HG03520 (cell line): ENCODE data around the gene ADPRHL1.

Experiments used
- ATAC-seq: cut with Tn5 transposase; IDR thresholded peaks from one replicate; pipeline ENCODE4 v1.9.1; 2021; ENCODE audit warnings: mild to moderate bottlenecking, moderate library complexity; ENCODE audit not compliant: unreplicated experiment

Gene ADPRHL1

DNA sequence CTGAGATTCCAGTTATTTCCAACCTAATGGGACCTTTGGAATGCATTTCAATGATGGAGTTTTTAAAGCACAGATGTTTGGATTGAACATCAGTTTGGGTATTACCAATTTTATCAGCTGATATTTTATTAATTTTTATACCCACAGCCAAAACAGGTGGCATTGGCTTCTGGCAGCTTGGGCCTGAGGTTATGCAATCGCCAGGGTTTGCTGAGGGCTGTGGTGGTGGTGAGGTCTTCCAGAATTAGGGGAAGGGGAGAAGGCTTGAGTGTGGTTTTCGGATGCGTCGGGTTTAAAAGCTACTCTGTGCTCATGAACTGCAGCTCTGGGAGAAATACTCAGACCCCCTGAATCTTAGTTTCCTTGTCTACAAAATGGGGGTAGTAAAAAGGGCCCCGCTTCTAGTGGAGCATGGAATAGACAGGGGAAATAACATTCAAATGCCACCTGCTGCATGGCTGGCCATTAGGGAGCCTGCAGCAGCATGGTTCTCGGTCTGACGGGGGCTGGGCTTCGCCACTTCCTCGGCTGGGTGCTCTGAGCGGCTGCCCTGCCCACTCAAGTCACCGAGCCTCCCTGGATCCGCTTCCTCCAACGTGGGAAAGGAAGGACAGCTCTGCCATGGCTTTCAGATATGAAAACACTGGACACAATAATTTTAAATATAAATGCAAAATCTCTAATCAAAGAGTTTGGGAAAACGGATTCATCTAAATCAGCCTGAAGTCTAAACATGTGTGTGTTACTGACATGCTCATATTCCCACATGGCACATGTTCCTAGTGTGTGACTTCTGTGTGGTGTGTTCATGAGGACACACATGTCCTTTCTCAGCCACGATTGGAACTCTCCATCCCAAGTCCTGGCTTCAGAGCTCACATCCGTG, 35.2 kb downstream of the ADPRHL1 start:
- ATAC-seq, result no peak

DNA sequence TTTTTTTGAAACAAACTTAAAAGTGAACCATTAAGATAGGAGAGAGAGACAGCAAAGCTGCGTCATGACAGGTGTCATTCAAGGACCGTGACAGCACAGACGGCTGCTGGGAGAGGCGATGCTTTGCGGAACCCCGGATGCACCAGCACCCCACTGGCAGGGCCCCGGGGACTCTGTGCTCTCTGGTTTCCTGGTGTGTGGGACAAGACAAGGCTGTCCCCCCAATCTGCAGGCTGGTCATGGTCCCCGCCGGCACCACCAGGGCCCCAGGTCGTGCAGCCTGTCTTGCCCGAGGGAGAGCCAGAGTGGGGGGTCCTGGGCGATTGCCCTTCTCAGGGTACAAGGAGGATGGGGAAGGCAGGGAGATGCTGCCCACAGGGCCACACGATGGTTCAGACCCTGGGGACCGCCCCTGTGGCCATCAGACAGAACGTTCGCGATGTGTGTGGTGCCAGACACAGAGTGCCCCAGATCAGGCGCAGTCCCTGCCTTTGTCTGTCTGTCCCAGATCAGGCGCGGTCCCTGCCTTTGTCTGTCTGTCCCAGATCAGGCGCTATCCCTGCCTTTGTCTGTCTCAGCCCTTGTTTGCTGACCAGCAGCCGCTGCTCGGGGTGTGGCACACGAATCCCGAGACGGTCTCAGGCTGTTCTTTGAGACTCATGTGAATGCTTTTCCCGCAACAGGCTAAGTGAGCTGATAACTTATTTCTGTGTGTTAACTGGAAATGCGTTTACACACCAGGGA, 36.1 kb downstream of the ADPRHL1 start:
- ATAC-seq, result no peak

DNA sequence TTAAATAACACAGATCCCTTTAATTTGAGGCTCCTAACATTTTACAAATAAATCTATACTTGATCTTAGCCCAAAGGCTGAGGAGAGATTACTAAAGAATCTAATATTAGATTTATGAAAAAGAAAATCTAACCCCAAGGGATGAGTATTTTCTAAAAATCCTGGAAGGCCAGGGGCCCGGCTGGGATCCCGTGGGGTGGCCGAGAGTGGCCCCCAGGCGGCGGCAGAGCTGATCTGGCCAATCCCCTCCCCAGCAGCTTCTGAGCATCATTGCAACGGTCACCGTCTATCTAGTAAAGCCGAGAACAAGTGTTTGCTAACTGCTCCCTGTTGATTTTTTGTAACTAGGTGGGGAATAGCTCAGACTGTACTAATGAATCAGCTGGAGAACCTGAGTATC, 37.5 kb downstream of the ADPRHL1 start:
- ATAC-seq, result no peak

DNA sequence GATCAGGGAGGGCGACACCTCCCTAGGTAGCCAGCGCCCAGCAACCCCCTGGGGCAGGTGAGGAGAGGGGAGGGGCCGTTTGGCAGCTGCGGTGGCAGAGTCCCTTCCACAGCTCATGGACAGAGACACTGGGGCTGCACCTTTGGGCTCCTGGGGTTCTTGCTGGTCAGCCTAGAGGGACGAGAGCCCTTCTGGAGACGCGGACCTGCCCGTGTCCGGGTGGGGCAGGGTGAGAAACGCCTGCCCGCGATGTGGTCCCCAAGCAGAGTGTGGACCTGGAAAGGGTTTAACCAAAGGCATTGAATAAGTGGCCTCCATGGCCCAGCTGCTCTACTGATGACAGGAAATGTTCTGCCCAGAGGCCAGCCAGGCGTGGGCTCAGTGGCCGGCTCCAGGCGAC, 38.3 kb downstream of the ADPRHL1 start:
- no peak for ATAC-seq

DNA sequence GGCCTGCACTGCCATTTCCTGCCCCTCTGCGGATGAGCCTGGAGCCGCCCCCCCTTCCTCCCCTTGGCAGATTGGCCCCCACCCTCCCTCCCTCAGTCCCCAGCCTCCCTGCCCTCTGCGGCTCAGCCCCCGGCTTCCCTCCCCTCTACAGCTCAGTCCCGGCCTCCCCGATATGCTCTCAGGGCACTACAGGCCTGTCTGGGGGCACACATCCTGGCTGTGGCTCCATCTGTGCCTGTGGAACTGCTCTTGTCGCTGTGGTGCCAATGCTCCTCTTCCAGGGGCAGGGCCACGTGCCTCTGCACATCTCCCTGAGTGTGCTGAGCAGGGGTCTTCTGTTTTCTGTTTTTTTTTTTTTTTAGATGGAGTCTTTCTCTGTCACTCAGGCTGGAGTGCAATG, 39.0 kb downstream of the ADPRHL1 start:
- no peak for ATAC-seq

DNA sequence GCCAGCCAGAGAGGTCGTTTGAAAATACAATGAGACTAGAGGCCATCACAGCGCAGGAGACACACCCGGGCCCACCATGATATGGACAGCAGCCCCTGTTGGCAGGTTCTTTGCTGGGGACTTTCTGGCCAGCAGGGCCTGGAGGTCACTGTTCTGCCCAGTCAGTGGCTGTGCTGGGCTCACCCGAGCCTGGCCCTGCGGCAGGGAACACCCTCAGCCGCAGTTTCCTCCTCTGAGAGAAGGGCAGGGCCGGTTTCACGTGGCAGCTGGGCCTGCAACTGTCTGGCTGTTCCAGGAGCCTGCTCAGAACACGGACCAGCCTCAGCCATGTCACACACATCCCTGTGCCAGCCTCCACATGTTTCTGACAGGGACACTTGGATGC, 39.4 kb downstream of the ADPRHL1 start:
- ATAC-seq, result no peak

DNA sequence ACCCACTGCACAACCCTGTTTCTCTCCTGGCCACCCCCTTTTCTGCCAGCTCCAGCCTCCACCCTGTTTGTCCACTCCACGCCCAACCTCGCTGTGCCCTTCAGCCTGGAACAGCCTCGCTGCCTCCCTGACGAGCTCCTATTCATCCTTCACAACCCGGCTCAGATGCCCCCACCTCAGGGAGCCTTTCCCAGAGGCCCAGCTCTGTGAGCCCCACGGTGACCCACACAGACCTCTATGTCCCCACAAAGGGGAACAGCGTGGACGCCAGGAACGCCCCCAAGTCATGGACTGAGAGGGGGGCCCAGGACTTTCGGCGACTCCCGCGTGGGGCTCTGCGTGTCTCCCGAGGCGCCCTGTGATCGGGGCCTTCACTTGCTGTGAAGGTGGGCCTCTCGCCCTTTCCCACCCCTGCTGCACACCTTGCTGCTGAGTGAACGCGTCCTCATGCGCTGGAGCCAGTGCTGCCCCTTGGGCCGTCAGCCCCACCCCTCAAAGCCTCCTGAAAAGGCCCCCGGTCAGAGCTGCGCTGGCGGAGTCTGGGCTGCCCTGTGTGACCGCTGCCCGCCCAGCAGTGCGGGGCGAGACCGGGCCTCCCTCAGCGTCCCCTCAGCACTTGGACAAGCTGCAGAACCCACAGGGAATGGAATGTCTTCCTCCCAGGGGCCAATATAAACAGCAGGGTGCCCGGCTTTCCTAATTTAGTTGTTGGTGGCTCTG, 40.0 kb downstream of the ADPRHL1 start:
- ATAC-seq, result no peak

DNA sequence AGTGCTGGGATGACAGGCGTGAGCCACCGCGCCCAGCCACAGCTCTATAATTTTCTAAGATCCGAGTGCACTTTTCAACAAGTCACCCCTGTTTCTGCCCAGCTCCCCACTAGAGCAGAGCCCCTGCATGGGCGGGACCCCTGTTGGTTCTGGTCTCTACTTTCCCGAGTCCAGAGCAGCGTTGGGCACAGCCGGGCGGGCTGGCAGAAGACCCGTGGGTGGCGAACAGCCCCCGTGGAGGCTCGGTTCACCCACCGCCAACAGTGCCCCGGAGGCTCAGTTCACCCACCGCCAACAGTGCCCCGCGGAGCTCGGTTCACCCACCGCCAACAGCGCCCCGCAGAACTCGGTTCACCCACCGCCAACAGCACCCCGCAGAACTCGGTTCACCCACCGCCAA, 40.8 kb downstream of the ADPRHL1 start:
- no peak for ATAC-seq

DNA sequence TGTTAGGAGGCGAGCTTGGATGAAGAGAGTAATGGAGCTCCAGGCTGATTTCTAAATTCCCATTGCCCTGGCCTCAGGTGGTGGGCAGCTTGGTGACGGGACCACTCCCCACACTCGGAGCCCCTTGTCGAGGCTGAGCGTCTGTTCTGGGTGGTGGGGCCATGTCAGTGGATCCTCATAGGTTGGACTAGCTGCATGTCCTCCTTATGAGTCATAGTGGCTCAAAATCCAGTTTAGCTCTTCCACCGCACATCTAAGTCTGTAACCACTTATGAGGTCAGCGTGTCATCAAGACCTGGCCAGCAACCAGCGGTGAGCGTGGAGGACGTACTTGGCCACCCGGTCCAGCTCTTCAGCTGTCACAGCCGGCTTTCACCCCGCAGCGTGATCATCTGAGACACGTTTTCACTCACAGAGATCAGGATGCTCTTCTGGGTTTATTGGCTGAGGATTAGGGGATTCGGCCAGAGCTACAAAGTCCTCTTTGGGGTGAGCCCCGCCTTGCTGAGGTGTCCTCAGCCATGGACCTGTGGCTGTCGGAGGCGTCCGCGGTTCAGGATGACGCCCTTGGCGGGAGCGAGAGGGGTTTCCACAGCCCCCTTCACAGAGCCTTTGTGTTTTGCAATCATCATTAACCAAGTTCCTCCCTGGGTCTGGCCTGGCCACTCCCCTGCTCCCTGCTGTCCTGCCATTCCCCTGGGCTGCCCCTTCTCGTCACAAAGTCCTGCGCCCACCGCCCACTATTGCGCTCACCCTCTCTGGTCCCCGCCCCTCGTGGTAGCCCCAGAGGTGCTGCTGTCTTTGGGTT, 41.9 kb downstream of the ADPRHL1 start:
- no peak for ATAC-seq

DNA sequence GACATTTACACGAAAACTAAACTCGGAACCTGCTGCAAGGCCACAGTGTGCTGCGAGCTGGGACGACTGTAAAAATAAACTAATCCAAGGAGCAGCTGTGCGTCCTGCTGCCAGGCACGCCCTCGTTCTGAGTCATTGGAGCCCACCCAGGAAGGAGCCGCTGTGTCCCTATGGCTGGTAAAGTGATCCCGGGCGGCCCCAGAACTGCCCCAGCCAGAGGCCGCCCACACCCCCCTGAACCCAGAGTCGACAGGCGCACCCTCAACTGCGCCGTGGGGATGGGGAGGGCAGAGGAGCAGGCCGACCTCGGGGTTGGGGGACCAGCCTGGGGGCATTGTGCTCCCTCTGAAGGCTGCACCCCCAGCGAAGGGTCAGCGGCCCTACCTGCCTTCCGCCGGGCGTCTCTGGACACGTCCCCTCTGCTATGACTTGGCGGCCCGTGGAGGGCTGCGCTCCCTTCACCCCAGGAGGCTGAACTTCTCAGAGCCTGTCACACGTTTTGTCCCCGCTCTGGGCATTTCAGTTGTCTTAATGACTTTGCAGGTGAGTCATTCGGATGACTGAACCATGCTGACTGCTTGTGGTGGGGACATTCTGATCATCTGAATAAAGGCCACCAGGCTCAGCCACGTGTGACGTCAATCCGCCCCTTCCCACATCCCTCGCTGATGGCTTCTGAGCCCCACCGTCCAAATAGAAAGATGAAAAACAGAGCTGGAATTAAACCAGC, 42.7 kb downstream of the ADPRHL1 start:
- ATAC-seq, result no peak

DNA sequence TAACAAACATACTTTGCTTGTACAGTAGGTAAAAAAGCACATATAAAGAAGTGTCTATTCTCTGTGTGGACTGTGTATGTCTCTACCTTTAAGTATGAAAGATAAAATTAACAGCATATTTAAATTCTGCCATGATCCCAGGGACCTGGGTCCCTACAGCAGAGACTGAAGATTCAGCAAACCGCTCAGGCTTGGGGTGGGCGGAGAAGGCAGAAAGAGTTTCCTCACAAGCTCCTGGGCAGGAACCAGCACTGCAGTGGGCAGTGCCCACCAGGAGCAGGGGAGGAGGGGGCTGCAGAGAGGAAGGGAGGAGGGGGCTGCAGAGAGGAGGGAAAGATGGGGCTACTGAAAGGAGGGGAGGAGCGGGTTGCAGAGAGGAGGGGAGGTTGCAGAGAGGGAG, 44.7 kb downstream of the ADPRHL1 start:
- no peak for ATAC-seq

DNA sequence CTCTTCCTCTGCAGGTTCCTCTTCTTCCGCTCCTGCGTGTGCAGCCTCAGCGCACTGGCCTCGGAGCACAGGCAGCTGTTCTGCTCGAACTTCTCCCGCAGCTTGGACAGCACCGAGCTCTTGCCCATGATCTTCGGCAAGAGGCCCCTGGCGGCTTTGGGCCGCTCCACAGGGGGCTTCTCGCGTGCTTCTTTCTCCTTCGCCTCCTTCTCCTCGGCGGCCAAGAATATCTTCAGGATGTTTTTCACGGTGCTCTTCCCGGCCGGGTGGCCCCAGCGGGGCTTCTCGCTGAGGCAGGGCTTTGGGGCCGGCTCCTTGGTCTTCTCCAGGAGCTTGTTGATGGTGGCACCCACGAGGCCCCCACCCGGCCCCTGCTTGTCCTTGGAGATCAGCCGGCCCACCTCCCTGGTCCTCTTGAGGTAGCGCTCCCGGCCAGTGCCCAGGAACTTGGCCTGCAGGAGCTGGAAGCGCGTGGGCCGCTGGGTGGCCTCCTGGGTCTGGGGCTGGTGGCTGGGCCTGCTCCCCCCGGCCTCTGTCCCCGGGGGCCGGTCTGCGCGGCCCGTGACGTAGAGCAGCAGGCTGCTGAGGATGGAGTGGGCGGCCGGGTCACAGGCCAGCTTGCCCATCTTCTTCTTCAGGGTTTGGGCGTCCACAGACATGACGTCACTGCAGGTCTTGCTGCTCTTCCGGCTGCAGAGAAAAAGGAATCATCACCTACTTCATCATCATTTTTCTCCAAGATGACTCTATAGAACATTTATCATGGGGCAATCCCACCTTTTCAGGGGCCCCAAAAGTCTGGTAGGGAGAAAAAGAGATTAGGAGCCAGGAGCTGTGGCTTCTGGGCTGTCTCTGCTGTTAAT, 45.5 kb downstream of the ADPRHL1 start:
- ATAC-seq, result no peak

DNA sequence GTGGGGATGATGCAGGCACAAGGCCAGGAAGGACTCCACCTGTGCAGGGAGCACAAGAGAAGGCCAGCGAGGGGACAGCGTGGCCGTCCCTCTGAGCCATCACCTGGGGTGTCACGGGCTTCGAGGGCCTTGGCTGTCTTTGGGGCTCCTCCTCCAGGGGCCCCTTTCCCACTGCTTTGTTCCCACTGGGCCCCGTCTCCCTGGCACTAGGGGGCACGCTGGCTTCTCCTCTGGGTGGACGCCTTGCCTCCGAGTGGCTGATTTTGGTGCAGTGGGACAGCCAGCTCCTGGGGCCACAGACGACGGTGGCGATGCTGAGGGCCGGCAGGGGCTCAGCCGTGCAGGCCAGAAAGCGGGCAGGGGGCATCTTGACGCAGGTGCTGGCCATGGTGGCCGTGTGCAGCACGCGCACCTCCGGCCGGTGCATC, 46.2 kb downstream of the ADPRHL1 start:
- ATAC-seq, result no peak

DNA sequence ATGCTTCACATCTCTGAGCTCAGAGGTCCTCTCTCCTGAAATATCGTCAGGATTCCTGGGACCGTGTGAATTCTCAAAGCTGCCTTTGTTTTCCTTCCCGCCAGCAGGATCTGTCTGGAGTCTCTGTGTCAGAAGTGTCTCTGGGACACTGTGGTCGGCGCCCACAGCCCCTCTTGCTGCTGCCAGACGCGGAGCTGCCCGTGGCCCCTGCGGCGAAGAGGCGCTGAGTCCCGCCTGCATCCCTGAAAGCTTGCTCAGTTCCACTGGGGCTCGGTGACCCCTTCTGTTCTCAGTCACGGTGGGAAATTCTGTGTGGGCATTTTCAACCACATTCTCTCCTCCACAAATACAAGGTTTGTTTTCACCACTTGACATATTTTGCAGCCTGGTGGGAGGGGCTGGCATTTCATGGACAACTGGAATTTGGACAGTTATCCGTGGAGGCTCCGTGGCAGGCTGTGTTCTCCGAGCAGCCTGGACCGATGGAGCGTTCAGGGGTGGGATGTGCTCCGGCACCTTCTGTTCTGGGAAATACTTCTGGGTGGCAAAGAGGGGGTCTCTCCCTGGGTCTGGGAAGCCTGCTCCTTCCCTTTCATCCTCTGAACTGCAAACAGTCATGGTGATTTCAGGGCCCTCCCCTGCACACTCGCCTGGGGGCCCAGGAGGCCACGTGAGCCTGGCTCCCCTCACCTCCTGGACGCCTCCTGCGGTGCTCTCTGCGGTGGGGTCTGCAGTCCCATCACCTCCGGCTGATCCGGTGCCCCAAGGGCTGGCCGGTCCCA, 46.8 kb downstream of the ADPRHL1 start:
- ATAC-seq, result no peak

DNA sequence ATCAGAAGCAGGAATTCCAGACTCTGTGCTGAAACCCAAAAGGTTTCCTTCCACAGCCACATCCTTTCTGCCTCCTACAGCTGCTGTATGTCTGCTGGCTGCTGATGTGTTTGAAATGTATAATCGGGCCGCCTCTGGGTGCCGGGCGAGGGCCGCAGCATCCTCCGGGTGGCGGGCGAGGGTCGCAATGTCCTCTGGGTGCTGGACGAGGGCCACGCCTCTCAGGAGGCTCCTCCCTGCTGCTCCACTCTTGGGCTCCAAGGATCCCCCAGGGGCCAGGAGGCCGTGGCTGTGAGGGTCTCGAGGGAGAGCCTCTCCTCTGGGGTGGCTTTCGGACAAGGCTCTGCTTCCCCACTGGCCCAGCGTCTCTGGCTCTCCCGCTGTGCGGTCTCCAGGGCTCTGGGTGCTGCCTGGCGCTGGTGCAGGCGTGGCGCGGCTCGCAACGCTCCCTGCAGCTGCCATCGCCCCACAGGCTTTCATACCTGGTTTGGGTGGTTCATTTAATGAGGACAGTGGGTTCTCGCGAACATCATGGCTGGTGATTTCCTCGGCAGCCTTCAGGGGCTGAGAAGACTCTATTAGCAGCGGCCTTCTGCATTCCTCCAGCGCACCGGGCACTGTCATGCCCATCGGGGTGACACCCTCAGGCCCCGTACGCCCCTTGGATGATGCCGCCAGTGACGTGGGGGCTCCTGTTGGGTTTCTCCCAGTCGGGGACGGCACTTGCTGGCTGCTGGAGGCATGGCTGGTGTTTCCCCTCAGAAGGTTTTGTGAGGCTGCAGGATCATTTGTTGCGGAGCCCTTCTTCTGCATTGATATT, 47.6 kb downstream of the ADPRHL1 start:
- ATAC-seq, result no peak

DNA sequence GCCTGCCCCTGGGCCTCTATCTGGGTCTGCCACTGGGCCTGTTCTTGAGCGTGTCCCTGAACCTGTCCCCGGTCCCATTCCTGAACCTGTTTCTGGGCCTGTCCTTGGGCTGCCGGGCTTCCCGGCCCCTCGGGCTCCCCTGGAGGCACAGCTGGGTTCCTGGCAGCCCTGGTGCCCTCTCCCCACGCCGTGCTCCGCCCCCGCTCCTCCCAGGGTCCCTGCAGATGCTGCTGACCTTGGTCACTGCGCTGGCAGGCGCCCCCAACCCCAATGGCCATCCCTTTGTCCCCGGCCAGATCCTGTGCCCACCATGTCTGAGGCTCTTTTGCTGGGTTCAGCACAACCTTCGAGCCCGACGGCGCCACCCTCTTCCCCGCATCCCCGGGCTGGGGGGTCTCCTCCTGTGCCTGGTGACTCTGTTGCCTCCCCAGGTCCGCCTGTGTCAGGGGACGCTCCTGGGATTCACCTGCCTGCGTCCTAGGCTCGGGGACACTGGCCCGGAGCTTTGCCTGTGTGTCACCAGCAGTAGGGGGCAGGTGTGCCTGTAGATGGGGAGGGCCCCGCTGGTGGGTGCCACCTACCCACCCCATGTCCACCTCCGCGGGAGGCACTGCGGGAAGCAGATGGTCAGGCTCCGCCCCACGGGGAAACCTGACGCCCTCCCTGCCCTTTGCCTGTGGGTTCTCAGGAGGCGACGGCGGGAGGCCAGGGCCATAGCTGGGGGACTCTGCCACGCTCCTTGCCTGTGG, 48.4 kb downstream of the ADPRHL1 start:
- no peak for ATAC-seq

DNA sequence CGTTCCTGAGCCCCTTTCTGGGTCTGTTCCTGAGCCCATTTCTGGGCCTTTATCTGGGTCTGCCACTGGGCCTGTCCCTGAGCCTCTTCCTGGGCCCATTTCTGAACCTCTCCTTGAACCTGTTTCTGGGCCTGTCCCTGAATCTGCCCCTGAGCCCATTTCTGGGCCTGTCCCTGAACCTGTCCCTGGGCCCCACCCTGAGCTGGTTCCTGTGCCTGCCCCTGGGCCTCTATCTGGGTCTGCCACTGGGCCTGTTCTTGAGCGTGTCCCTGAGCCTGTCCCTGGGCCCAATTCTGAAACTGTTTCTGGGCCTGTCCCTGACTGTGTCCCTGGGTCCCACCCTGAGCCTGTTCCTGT, 48.9 kb downstream of the ADPRHL1 start:
- ATAC-seq, result no peak
